OCI-LY7 (cell line): ENCODE data around the gene MYF5. TPM values are rescaled to one million over a fixed set of nuclear protein-coding genes. Genes with fewer than 3 reads are reported as not detected.

ENCODE experiments used
- BruUV-seq: library from RNA; stranded (reverse); fragments of 400-500 nt; replicated peaks from 2 replicates; lab custom pipeline; 2021; lab: Mats Ljungman, UMichigan
- CTCF ChIA-PET: fragments of 300-600 bp; sonication (Branson Sonifier 250); formaldehyde crosslinking; loops from one replicate; lab custom pipeline; 2022; ENCODE audit warnings: antibody characterized with exemption; ENCODE audit not compliant: unreplicated experiment; lab: Charles Lee
- POLR2A ChIA-PET: fragments of 300-600 bp; sonication (Branson Sonifier 250); formaldehyde crosslinking; loops from one replicate; lab custom pipeline; 2022; ENCODE audit warnings: antibody characterized with exemption; lab: Charles Lee
- DNase-seq: peaks from one replicate; pipeline ENCODE4 v3.0.0-alpha.2; 2015; ENCODE audit warnings: low spot score
- H2AFZ ChIP-seq: fragments of 200-600 bp; sonication (generic), shearing (Covaris generic); 2 replicates; pipeline ENCODE4 v1.6.1; 2014; ENCODE audit warnings: mild to moderate bottlenecking, antibody characterized with exemption, low read length, moderate library complexity
- H3K27ac ChIP-seq: fragments of 200-600 bp; sonication (generic); 2 replicates; pipeline ENCODE4 v1.5.1; 2014; ENCODE audit warnings: mixed run types, low read depth, mild to moderate bottlenecking, moderate library complexity, low read length, inconsistent platforms; ENCODE audit not compliant: poor library complexity, severe bottlenecking
- H3K36me3 ChIP-seq: fragments of 200-600 bp; sonication (generic); 2 replicates; pipeline ENCODE4 v1.6.1; 2014; ENCODE audit warnings: mild to moderate bottlenecking, antibody characterized with exemption, low read length, moderate library complexity, mixed read lengths; ENCODE audit not compliant: insufficient read depth
- H3K4me1 ChIP-seq: fragments of 200-600 bp; sonication (generic); 2 replicates; pipeline ENCODE4 v1.5.1; 2014; ENCODE audit warnings: mild to moderate bottlenecking, low read length; ENCODE audit not compliant: insufficient read depth, poor library complexity, severe bottlenecking
- H3K4me2 ChIP-seq: fragments of 200-600 bp; sonication (generic); 2 replicates; pipeline ENCODE4 v1.6.1; 2014; ENCODE audit warnings: mild to moderate bottlenecking, low read length
- H3K4me3 ChIP-seq: fragments of 200-600 bp; sonication (generic); 2 replicates; pipeline ENCODE4 v1.5.1; 2014; ENCODE audit warnings: mild to moderate bottlenecking, low read depth, low read length; ENCODE audit not compliant: poor library complexity, severe bottlenecking
- H3K79me2 ChIP-seq: fragments of 200-600 bp; sonication (generic); 2 replicates; pipeline ENCODE4 v1.6.1; 2016; ENCODE audit warnings: low read depth, mild to moderate bottlenecking, low read length, moderate library complexity, mixed read lengths; ENCODE audit not compliant: insufficient read depth
- H3K9me2 ChIP-seq: fragments of 200-600 bp; sonication (generic); 2 replicates; pipeline ENCODE4 v1.6.1; 2016; ENCODE audit warnings: mild to moderate bottlenecking, low read length, mixed read lengths; ENCODE audit not compliant: insufficient read depth
- H3K9me3 ChIP-seq: fragments of 200-600 bp; sonication (generic); 2 replicates; pipeline ENCODE4 v1.6.1; 2014; ENCODE audit warnings: mild to moderate bottlenecking, mixed run types, low read length, mixed read lengths
- H4K20me1 ChIP-seq: fragments of 200-600 bp; sonication (generic); 2 replicates; pipeline ENCODE4 v1.6.1; 2014; ENCODE audit warnings: mild to moderate bottlenecking, antibody characterized with exemption, low read length, moderate library complexity, mixed read lengths; ENCODE audit not compliant: insufficient read depth
- EZH2phosphoT487 ChIP-seq: fragments of 200-600 bp; sonication (generic); IDR thresholded peaks from 2 replicates; pipeline ENCODE4 v1.6.1; 2018; ENCODE audit warnings: low read depth, borderline replicate concordance, mild to moderate bottlenecking, mixed run types, antibody characterized with exemption, low read length, moderate library complexity, mixed read lengths
- intact Hi-C: fragments of 100-400 bp; cut with micrococcal nuclease; formaldehyde crosslinking; loops from one replicate; pipeline ENCODE4 v1.10.0; 2022; ENCODE audit not compliant: unreplicated experiment
- total RNA-seq, 2 experiments: library from RNA; depleted of rRNA in 1 of 2; stranded (reverse); fragments of >200 nt in 1 of 2; shearing (Covaris generic) in 1 of 2; gene quantifications; 2 replicates each; pipeline ENCODE4 v1.2.3, GENCODE V29; 2014 to 2022
- TF ChIP-seq, protein P1 (sequence below): fragments of 200-600 bp; sonication (generic); conservative IDR thresholded peaks from 2 replicates; pipeline ENCODE4 v1.5.1; 2014; ENCODE audit warnings: mild to moderate bottlenecking, antibody characterized with exemption, low read length, moderate library complexity, mixed read lengths

The MYF5 gene
- total RNA-seq, 2 experiments from 2014 or later, result not detected

DNA sequence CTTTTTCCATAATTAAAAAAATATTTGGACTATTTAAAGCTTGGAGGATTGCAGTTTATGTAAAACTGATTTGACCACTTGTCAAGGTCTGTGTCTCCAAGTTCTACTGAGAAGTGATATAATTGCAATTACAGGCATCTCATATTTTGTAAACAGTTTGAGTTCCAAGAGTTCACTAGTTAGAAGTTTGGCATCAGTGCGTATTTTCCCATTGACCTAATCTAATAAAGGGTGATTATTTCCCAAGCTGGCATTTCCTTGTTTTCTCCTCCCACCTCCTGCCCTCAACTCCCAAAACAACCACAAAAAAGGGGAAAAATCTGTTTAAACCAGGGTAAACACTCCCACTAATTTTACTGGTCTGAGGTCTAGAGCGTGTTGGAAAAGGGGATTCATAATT, 12.3 kb upstream of the MYF5 start:
- Histone ChIP-seq H3K4me3 (no peak overlapping the region), H3K36me3 (no peaks in the 10 kb centered on the region), H3K9me3 (no peaks in the 10 kb centered on the region), H3K27ac (no peak overlapping the region), H3K79me2 (no peaks in the 10 kb centered on the region), H3K4me2 (no peak overlapping the region), H3K9me2 (no peaks in the 10 kb centered on the region), H4K20me1 (no peaks in the 10 kb centered on the region), H3K4me1 (no peaks in the 10 kb centered on the region), H2AFZ (no peak overlapping the region)
- no TSS peak for BruUV-seq
- POLR2A ChIA-PET, result no interaction called here
- no peak for DNase-seq
- TF ChIP-seq, protein P1, sequence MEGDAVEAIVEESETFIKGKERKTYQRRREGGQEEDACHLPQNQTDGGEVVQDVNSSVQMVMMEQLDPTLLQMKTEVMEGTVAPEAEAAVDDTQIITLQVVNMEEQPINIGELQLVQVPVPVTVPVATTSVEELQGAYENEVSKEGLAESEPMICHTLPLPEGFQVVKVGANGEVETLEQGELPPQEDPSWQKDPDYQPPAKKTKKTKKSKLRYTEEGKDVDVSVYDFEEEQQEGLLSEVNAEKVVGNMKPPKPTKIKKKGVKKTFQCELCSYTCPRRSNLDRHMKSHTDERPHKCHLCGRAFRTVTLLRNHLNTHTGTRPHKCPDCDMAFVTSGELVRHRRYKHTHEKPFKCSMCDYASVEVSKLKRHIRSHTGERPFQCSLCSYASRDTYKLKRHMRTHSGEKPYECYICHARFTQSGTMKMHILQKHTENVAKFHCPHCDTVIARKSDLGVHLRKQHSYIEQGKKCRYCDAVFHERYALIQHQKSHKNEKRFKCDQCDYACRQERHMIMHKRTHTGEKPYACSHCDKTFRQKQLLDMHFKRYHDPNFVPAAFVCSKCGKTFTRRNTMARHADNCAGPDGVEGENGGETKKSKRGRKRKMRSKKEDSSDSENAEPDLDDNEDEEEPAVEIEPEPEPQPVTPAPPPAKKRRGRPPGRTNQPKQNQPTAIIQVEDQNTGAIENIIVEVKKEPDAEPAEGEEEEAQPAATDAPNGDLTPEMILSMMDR, result no peak
- no peak for TF ChIP-seq EZH2phosphoT487
- intact Hi-C loops, result no loop called here
- CTCF ChIA-PET, result no interaction called here

DNA sequence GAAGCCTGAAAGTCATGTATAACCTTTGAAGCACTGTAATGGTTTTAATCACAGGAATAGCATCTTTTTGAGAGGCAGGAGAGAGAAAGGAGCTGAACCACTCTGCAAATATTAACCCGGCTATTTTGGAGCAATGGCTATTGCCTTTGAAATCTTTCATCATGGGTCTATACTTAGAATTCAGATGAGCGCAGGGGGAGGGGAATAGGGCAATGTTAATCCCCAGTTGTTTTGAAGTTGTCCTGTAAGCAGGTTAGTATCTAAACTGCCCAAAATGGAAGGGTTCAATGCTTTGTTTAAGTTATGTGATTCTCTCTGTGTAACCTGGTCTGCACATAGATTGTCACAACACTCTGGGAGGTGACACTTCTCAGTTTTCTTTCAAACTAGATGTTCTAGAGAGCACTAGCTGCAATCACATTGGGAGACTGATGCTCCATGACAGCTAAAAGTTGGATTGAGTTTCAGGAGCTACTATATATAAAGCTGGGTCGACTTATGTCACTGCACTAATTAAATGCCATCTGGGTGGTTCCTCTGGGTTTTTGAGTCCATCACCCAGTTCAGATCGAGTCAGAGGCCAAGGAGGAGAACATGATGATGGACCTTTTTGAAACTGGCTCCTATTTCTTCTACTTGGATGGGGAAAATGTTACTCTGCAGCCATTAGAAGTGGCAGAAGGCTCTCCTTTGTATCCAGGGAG, 9.4 kb upstream of the MYF5 start, which contains the start of gene MYF6:
MYF6 (plus strand) TSS at position 509 of the 704 bp plus-strand sequence; CDS start at position 595, 86 bp downstream.
- BruUV-seq, result no TSS peak

More for the DNA sequence above, 9.4 kb upstream of the MYF5 start, which contains the start of gene MYF6:
- Histone ChIP-seq H3K27ac (no peak within 1 kb of the TSS), H3K4me3 (no peak within 1 kb of the TSS), H3K9me2 (no peaks in the 10 kb centered on the region), H4K20me1 (no peaks in the 10 kb centered on the region), H3K4me2 (no peak within 1 kb of the TSS), H2AFZ (no peak within 1 kb of the TSS), H3K9me3 (no peaks in the 10 kb centered on the region), H3K79me2 (no peaks in the 10 kb centered on the region), H3K36me3 (no peaks in the 10 kb centered on the region), H3K4me1 (no peaks in the 10 kb centered on the region)
- TF ChIP-seq, protein P1, result no peak
- no peak for TF ChIP-seq EZH2phosphoT487
- intact Hi-C loops, result no loop called here
- no peak for DNase-seq
- CTCF ChIA-PET, result no interaction called here
- POLR2A ChIA-PET, result no interaction called here
